Muscle layer of colon (tissue), 2 donors: ENCODE results near the gene HOXA1.
"Not testable (repeated sequence)": the region's sequence is repeated elsewhere in the genome, so short reads cannot be mapped to it uniquely, and the experiment has no call there.

Source experiments
- H3K27ac ChIP-seq: one replicate; pipeline ENCODE4 v1.7.0; 2013; ENCODE audit warnings: low read depth, mild to moderate bottlenecking, low read length, moderate library complexity
- H3K27me3 ChIP-seq, 2 donors: one replicate each; pipeline ENCODE4 v1.7.0; 2013; ENCODE audit warnings: low read length in 2 of 2, mild to moderate bottlenecking in 2 of 2; ENCODE audit not compliant: insufficient read depth in 2 of 2, control insufficient read depth in 1 of 2
- H3K36me3 ChIP-seq: one replicate; pipeline ENCODE4 v1.7.0; 2013; ENCODE audit warnings: mild to moderate bottlenecking, low read length; ENCODE audit not compliant: insufficient read depth
- H3K4me1 ChIP-seq: one replicate; pipeline ENCODE4 v1.7.0; 2013; ENCODE audit warnings: mild to moderate bottlenecking, low read length; ENCODE audit not compliant: insufficient read depth
- H3K4me3 ChIP-seq, 2 donors: one replicate each; pipeline ENCODE4 v1.7.0; 2013; ENCODE audit warnings: low read length in 2 of 2, low read depth in 1 of 2, mild to moderate bottlenecking in 1 of 2, moderate library complexity in 1 of 2
- H3K9ac ChIP-seq: one replicate; pipeline ENCODE4 v1.7.0; 2013; ENCODE audit warnings: low read length
- H3K9me3 ChIP-seq: one replicate; pipeline ENCODE4 v1.7.0; 2013; ENCODE audit warnings: mild to moderate bottlenecking, low read length
- donor health status: abdominal sarcoma.
- donor health status: Adenocarcinoma of cecum.

HOXA1 gene

DNA sequence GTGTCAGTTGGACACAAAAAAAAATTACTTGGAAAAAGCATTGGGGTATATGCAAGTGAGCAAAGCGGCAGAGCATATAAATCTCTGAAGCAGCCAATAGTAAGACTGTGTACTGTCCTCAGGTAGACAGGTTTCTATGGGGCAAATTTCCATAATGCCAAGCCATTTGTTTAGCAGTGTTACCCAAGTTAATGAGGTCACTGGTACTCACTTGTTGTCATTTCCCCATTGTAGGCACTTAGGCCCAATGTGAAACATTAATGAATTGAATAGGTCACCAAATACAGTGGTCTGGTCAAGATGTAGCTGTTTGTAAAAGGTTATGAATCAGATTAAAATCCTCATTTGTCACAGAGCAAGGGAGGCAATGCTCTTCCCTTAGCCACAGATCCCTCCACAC lies 27.5 kb downstream of the HOXA1 start:
- no peaks in the 10 kb centered on the region for H3K9me3 ChIP-seq
- H3K4me3 ChIP-seq = no peak overlapping the region
- no peaks in the 10 kb centered on the region for H3K4me1 ChIP-seq
- H3K27me3 ChIP-seq = no peaks in the 10 kb centered on the region
- H3K27ac ChIP-seq = no peak overlapping the region
- no peak overlapping the region for H3K9ac ChIP-seq
- H3K36me3 ChIP-seq = no peaks in the 10 kb centered on the region

DNA sequence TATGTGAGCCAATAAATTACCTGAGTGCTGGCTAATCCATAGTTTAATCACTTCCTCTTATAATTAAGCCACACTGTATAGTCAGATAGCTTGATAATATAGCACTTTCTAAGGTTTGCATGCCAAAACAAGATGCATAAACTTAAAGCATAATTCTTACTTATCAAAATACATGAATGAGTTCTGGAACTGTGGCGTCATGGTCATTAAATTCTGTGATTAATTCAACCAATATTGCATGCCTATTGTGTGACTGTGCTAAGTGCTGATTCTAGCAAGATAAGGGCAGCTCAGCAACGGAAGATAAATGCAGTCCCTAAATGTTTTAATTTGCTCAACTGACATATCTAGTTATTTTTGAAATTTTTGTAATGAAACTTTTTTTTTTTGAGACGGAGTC lies 29.7 kb downstream of the HOXA1 start:
- Histone ChIP-seq H3K4me3 (no peak overlapping the region), H3K9ac (no peak overlapping the region), H3K36me3 (no peaks in the 10 kb centered on the region), H3K4me1 (no peaks in the 10 kb centered on the region), H3K27me3 (no peaks in the 10 kb centered on the region), H3K27ac (no peak overlapping the region), H3K9me3 (no peaks in the 10 kb centered on the region)

DNA sequence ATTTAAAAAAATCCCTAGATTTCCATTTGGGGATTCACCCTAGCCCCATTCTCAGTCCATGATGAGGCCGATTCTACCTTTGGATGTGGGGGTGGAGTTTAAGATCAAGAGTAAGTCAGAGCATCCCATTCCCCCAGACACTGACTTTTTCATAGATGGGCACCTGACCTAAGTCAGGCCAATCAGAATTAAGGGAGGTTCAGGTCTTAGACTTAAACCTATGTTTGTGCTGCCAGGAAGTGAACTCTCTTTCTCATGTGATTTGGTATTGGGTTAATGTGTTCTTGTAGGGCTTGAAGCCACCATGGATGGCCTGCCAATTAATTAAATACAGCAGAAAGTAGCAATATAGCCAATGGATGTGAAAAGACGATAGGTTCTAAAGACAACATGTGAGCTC lies 30.1 kb downstream of the HOXA1 start:
- Histone ChIP-seq H3K9me3 (no peaks in the 10 kb centered on the region), H3K27me3 (no peaks in the 10 kb centered on the region), H3K9ac (no peak overlapping the region), H3K27ac (no peak overlapping the region), H3K36me3 (no peaks in the 10 kb centered on the region), H3K4me1 (no peaks in the 10 kb centered on the region), H3K4me3 (no peak overlapping the region)

DNA sequence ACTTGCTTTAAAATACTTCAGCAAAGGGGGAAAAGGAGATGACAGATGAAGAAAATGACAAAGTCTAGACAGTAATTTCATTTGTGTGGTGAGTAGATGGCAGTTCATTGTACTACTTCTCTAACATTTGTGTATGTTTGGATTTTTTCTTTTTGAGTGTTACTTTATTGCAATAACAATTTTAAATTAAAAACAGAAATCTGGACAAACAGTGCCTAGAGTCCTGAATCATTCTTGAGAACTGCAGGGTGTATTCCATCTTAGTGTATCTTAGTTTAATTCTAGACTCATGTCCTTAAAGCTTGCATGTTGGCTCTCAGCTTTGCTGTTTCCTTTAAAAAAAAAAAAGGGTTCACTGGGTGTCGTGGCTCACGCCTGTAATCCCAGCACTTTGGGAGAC lies 31.1 kb downstream of the HOXA1 start:
- Histone ChIP-seq H3K4me3 (no peak overlapping the region), H3K36me3 (no peaks in the 10 kb centered on the region), H3K27me3 (no peaks in the 10 kb centered on the region), H3K9me3 (no peaks in the 10 kb centered on the region), H3K27ac (no peak overlapping the region), H3K9ac (no peak overlapping the region), H3K4me1 (no peaks in the 10 kb centered on the region)

DNA sequence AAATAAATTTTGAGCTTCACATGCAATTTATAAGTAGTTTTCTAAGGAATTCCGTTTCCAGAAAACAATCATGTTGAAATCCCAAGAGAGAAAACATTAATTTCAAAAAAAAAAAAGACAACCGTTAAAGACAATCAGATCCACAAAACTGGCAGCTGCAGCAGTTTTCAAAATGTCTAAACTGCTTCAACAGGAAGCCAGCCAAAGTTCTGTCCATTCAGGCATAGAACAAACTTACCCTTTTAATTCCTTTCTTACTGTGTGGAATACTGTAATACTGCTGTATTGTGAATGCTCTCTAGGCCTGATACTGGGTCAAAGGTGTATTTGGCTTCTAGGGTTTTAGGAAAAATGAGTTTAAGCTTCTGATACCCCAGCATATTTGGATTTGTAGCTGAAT lies 31.6 kb downstream of the HOXA1 start:
- H3K36me3 ChIP-seq = no peaks in the 10 kb centered on the region
- H3K4me1 ChIP-seq = no peaks in the 10 kb centered on the region
- no peak overlapping the region for H3K4me3 ChIP-seq
- no peak overlapping the region for H3K9ac ChIP-seq
- no peak overlapping the region for H3K27ac ChIP-seq
- H3K27me3 ChIP-seq = no peaks in the 10 kb centered on the region
- H3K9me3 ChIP-seq = no peaks in the 10 kb centered on the region

DNA sequence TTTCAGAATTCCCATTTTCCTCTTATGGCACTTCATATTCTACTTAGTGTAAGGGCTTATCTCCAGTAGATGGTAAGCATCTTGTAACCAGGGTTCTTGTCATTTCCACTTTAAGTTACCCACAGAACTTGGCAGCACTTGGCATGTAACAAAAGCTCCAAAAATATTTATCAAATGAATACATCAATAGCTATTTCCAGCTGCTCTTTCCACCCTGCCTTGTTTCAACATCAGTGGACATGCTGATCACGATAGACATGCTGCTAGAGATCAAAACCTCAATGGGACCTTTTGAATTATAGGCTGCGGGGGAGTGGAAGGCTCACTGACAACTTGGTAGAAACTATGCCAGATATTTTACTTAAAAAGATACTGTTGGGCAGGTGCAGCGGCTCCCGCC lies 32.9 kb downstream of the HOXA1 start:
- H3K9me3 ChIP-seq = no peaks in the 10 kb centered on the region
- H3K4me3 ChIP-seq = no peak overlapping the region
- H3K27ac ChIP-seq = no peak overlapping the region
- no peaks in the 10 kb centered on the region for H3K4me1 ChIP-seq
- no peaks in the 10 kb centered on the region for H3K36me3 ChIP-seq
- no peak overlapping the region for H3K9ac ChIP-seq
- no peaks in the 10 kb centered on the region for H3K27me3 ChIP-seq

DNA sequence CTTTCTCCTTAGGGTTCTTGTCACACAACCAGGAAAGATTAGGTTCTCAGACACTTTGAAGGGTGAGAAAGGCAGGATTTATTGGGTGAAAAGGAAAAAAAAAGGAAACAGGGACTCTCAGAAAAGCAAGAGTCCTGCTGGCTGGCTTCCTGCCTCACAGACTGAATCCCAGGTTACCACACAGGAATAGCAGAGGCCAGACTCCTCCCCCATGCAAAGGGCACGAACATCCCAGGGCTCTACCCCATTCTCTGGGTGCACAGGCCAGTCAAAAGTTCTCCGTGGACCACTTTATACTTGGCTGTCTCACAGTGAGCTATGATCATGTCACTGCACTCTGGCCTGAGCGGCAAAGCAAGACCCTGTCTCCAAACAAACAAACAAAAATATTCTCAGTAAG lies 42.6 kb downstream of the HOXA1 start:
- H3K9ac ChIP-seq = no peak overlapping the region
- H3K9me3 ChIP-seq = no peaks in the 10 kb centered on the region
- H3K4me3 ChIP-seq = no peak overlapping the region
- no peaks in the 10 kb centered on the region for H3K27me3 ChIP-seq
- H3K27ac ChIP-seq = no peak overlapping the region
- no peaks in the 10 kb centered on the region for H3K36me3 ChIP-seq
- no peaks in the 10 kb centered on the region for H3K4me1 ChIP-seq

DNA sequence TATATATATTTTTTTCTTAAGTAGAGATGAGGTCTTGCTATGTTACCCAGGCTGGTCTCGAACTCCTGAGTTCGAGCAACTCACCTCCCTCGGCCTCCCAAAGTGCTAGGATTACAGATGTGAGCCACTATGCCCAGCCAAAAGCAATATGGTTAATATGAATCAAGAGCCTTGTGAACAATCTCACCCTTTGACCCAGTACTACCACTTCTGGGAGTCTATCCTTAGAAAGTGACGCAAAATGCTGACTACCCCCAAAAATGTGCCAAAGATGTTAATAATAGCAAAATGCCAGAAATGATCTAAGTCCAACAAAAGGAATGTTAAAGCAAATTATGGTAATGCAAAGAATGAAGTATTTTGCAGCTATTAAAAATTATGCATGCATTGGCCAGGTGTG lies 44.3 kb downstream of the HOXA1 start:
- H3K9ac ChIP-seq = no peak overlapping the region
- no peaks in the 10 kb centered on the region for H3K4me1 ChIP-seq
- no peaks in the 10 kb centered on the region for H3K9me3 ChIP-seq
- no peaks in the 10 kb centered on the region for H3K36me3 ChIP-seq
- no peak overlapping the region for H3K4me3 ChIP-seq
- H3K27ac ChIP-seq = no peak overlapping the region
- H3K27me3 ChIP-seq = no peaks in the 10 kb centered on the region

DNA sequence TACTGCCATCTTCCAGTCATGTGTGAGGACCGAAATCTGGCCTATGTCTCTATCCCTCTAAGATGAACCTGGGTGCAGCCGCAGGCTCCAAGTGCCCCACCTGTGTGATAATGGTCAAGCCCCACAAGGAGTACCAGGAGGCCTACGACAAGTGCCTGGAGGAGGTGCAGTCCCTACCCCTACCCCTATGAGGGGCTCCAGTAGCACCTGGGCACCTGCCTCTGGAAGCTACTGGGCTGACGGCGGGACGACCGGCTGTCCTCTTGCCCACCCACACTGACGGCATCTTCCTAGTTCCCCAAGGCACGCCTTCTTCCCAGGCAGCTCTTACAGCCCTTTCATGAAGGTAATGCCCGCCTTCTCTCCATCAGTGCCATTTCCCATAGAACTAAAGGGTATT lies 47.4 kb downstream of the HOXA1 start:
- Histone ChIP-seq H3K27ac (no peak overlapping the region), H3K27me3 (no peaks in the 10 kb centered on the region), H3K9ac (no peak overlapping the region), H3K4me1 (no peaks in the 10 kb centered on the region), H3K4me3 (no peak overlapping the region), H3K36me3 (no peaks in the 10 kb centered on the region), H3K9me3 (no peaks in the 10 kb centered on the region)

DNA sequence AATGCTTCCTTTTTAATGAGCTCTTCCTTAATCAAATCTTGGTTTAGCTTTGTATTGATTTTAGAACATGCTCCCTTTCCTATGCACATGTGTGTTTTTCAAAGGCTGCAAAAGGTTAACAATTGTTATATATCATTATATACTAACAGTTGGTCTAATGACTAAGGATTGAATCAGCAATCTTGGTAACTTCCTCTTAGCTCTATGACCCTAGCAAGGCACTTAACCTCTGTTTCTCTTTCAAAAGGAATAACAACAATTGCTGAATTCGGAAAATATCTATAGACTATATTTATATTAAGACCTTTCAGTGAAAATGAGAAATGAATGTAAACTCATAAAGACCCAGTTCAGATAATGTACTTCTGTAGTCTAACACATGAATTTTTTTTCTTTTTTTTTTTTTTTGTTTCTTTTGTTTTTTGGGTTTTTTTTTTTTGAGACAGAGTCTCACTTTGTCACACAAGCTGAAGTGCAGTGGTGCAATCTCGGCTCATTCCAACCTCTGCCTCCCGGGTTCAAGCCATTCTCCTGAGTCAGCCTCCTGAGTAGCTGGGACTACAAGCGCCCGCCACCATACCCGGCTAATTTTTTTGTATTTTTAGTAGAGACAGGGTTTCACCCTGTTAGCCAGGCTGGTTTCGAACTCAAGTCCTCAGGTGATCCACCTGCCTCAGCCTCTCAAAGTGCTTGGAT lies 48.8 kb downstream of the HOXA1 start:
- H3K27me3 ChIP-seq = no peaks in the 10 kb centered on the region
- no peaks in the 10 kb centered on the region for H3K4me1 ChIP-seq
- no peak overlapping the region for H3K9ac ChIP-seq
- H3K27ac ChIP-seq = no peak overlapping the region
- H3K4me3 ChIP-seq = no peak overlapping the region
- no peaks in the 10 kb centered on the region for H3K9me3 ChIP-seq
- H3K36me3 ChIP-seq = no peaks in the 10 kb centered on the region

DNA sequence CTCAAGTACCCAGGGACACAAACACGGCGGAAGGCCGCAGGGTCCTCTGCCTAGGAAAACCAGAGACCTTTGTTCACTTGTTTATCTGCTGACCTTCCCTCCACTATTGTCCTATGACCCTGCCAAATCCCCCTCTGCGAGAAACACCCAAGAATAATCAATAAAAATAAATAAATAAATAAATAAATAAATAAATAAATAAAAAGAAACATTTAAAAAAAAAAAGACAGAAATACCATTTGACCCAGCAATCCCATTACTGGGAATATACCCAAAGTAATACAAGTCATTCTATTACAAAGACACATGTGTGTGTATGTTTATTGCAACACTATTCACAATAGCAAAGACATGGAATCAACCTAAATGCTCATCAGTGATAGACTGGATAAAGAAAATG lies 49.8 kb downstream of the HOXA1 start:
- H3K4me1 ChIP-seq, H3K36me3 ChIP-seq, H3K9ac ChIP-seq, H3K9me3 ChIP-seq, H3K27me3 ChIP-seq, H3K27ac ChIP-seq, H3K4me3 ChIP-seq: not testable (repeated sequence)

DNA sequence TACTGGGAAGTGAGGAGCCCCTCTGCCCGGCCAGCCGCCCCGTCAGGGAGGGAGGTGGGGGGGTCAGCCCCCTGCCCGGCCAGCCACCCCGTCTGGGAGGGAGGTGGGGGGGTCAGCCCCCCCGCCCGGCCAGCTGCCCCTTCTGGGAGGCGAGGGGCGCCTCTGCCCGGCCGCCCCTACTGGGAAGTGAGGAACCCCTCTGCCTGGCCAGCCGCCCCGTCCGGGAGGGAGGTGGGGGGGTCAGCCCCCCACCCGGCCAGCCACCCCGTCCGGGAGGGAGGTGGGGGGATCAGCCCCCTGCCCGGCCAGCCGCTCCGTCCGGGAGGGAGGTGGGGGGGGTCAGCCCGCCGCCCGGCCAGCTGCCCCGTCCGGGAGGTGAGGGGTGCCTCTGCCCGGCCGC lies 50.7 kb downstream of the HOXA1 start:
- H3K4me3 ChIP-seq, H3K27ac ChIP-seq, H3K9ac ChIP-seq, H3K36me3 ChIP-seq, H3K4me1 ChIP-seq, H3K27me3 ChIP-seq, H3K9me3 ChIP-seq: not testable (repeated sequence)
